ENCODE results near the gene MAGOH.

MAGOH gene

DNA sequence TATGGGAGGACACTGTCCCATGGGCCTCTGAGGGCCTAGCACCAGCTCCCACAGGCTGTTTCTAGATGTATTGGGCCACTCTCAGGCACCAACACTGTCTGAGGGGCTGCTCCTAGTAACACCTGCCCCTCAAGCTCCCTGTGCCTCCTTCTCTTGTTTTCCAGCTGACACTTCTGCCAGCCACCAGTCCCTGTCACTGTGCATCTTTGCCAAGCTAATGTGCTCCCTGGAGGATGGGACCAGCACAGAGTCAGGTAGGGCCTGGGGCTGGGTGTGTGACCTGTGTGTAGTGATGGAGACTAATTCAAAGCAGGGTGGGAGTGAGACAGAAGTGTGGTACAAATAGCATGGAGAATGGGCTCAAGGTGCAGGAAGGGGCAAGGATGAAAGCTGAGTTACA lies 29.4 kb upstream of the MAGOH start:
- H3K4me1 ChIP-seq (ENCODE audit: insufficient read depth, low read length) = no peaks in the 10 kb centered on the region
- no peak overlapping the region for H3K27ac ChIP-seq (ENCODE audit: low read depth, low read length)
- peaks cover 97% of the 10 kb centered on the region for H3K36me3 ChIP-seq (ENCODE audit: insufficient read depth, low read length)
- no peaks in the 10 kb centered on the region for H3K27me3 ChIP-seq (ENCODE audit: insufficient read depth, low read length)
- no peak overlapping the region for H3K9ac ChIP-seq (ENCODE audit: low read depth, low read length)
- H3K9me3 ChIP-seq (ENCODE audit: insufficient read depth, low read depth, low read length) = no peaks in the 10 kb centered on the region
- no peak overlapping the region for H3K4me3 ChIP-seq (ENCODE audit: low read length)

- Histone ChIP-seq H3K36me3 (ENCODE audit: insufficient read depth, low read length) (peaks cover 97% of the 10 kb centered on the region), H3K9ac (ENCODE audit: low read depth, low read length) (no peak overlapping the region), H3K27ac (ENCODE audit: low read depth, low read length) (no peak overlapping the region), H3K4me1 (ENCODE audit: insufficient read depth, low read length) (no peaks in the 10 kb centered on the region), H3K27me3 (ENCODE audit: insufficient read depth, low read length) (no peaks in the 10 kb centered on the region), H3K9me3 (ENCODE audit: insufficient read depth, low read depth, low read length) (no peaks in the 10 kb centered on the region), H3K4me3 (ENCODE audit: low read length) (no peak overlapping the region)
These were observed 27.7 kb upstream of the MAGOH start for GRCh38 chr1:53266038-53266437.

DNA sequence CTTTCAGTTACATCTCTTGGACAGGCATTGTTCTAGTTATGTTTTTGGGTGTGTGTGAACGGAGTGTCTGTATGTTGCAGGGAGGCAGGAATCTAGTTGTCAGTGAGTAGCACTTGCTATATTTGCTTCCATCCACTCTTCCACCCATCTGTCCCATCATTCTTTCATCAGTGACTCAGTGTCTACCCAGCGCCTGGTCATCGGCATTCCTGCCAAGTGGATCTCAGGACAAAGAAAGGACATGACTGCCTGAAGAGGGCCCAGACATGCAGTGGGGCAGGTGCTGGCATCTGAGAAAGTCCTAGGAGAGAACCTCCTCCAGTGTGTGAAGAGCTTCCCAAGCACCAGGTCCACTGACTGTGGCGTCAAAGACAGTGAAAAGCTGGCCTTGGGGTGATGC lies 27.3 kb upstream of the MAGOH start:
- peaks cover 97% of the 10 kb centered on the region for H3K36me3 ChIP-seq (ENCODE audit: insufficient read depth, low read length)
- H3K9ac ChIP-seq (ENCODE audit: low read depth, low read length) = no peak overlapping the region
- no peak overlapping the region for H3K4me3 ChIP-seq (ENCODE audit: low read length)
- H3K27me3 ChIP-seq (ENCODE audit: insufficient read depth, low read length) = no peaks in the 10 kb centered on the region
- WGBS = 100% methylated on average over 3 of the region's 4 CpGs
- H3K4me1 ChIP-seq (ENCODE audit: insufficient read depth, low read length) = no peaks in the 10 kb centered on the region
- H3K27ac ChIP-seq (ENCODE audit: low read depth, low read length) = no peak overlapping the region
- H3K9me3 ChIP-seq (ENCODE audit: insufficient read depth, low read depth, low read length) = no peaks in the 10 kb centered on the region

GRCh38 chr1:53264048-53264447 lies 25.7 kb upstream of the MAGOH start:
- H3K4me3 ChIP-seq (ENCODE audit: low read length) = no peak overlapping the region
- H3K36me3 ChIP-seq (ENCODE audit: insufficient read depth, low read length) = peaks cover 98% of the 10 kb centered on the region
- no peaks in the 10 kb centered on the region for H3K4me1 ChIP-seq (ENCODE audit: insufficient read depth, low read length)
- no peaks in the 10 kb centered on the region for H3K9me3 ChIP-seq (ENCODE audit: insufficient read depth, low read depth, low read length)
- H3K27me3 ChIP-seq (ENCODE audit: insufficient read depth, low read length) = no peaks in the 10 kb centered on the region
- WGBS = 95% methylated on average over 11 of the region's 11 CpGs
- no peak overlapping the region for H3K9ac ChIP-seq (ENCODE audit: low read depth, low read length)
- H3K27ac ChIP-seq (ENCODE audit: low read depth, low read length) = no peak overlapping the region

DNA sequence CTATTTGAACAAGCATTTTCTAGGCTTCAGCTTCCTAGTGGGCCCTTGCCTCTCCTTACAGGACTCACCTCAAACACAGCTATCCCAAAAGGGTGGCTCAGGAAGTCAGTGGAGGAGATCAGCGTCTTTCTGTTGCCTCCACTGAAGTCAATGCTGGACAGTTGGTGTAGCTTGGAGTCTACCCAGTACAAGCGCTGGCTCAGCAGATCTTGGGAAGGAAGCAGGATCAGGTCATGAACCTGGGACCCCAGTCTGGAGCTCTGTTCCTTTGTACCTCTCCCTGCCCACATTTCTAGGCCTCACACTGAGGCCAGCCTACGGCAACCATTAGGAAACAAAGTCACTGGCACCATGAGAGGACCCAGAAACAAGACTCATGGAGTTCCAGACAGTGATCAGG lies 23.7 kb upstream of the MAGOH start:
- Histone ChIP-seq H3K36me3 (ENCODE audit: insufficient read depth, low read length) (peaks cover 100% of the 10 kb centered on the region), H3K9me3 (ENCODE audit: insufficient read depth, low read depth, low read length) (no peaks in the 10 kb centered on the region), H3K9ac (ENCODE audit: low read depth, low read length) (no peak overlapping the region), H3K4me3 (ENCODE audit: low read length) (no peak overlapping the region), H3K27ac (ENCODE audit: low read depth, low read length) (no peak overlapping the region), H3K27me3 (ENCODE audit: insufficient read depth, low read length) (no peaks in the 10 kb centered on the region), H3K4me1 (ENCODE audit: insufficient read depth, low read length) (no peaks in the 10 kb centered on the region)
- 96% methylated on average over 3 of the region's 3 CpGs for WGBS

GRCh38 chr1:53260631-53261247 lies 22.4 kb upstream of the MAGOH start:
- Histone ChIP-seq H3K27ac (ENCODE audit: low read depth, low read length) (no peak overlapping the region), H3K36me3 (ENCODE audit: insufficient read depth, low read length) (peaks cover 100% of the 10 kb centered on the region), H3K27me3 (ENCODE audit: insufficient read depth, low read length) (no peaks in the 10 kb centered on the region), H3K9me3 (ENCODE audit: insufficient read depth, low read depth, low read length) (no peaks in the 10 kb centered on the region), H3K9ac (ENCODE audit: low read depth, low read length) (no peak overlapping the region), H3K4me1 (ENCODE audit: insufficient read depth, low read length) (no peaks in the 10 kb centered on the region), H3K4me3 (ENCODE audit: low read length) (no peak overlapping the region)
- 92% methylated on average over 4 of the region's 4 CpGs for WGBS

GRCh38 chr1:53259932-53260331 lies 21.6 kb upstream of the MAGOH start:
- Histone ChIP-seq H3K4me1 (ENCODE audit: insufficient read depth, low read length) (no peaks in the 10 kb centered on the region), H3K27me3 (ENCODE audit: insufficient read depth, low read length) (no peaks in the 10 kb centered on the region), H3K4me3 (ENCODE audit: low read length) (no peak overlapping the region), H3K9ac (ENCODE audit: low read depth, low read length) (no peak overlapping the region), H3K36me3 (ENCODE audit: insufficient read depth, low read length) (peaks cover 100% of the 10 kb centered on the region), H3K9me3 (ENCODE audit: insufficient read depth, low read depth, low read length) (no peaks in the 10 kb centered on the region), H3K27ac (ENCODE audit: low read depth, low read length) (no peak overlapping the region)
- 94% methylated on average over 2 of the region's 2 CpGs for WGBS

DNA sequence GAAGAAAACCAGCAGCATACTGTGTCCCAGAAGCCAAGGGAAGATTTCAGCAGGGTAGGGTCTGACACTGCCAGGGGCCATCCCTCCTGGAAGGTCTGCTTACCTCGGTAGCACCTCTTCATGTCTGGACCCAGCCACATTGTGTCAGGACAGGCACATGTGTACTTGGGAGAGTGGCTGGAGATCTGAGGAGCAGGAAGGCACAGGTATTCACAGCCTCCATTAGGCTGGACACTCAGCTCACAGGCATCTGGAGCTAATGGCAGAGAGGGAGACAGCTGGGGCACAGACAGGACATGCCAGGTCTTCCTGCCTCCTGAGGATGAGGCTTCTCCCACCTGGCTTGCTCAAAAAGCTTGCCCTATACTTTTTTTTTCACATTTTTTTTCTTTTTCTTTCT lies 19.9 kb upstream of the MAGOH start:
- H3K9ac ChIP-seq (ENCODE audit: low read depth, low read length) = no peak overlapping the region
- 91% methylated on average over 1 of the region's 1 CpG for WGBS
- no peaks in the 10 kb centered on the region for H3K9me3 ChIP-seq (ENCODE audit: insufficient read depth, low read depth, low read length)
- no peak overlapping the region for H3K4me3 ChIP-seq (ENCODE audit: low read length)
- no peak overlapping the region for H3K27ac ChIP-seq (ENCODE audit: low read depth, low read length)
- H3K27me3 ChIP-seq (ENCODE audit: insufficient read depth, low read length) = no peaks in the 10 kb centered on the region
- H3K4me1 ChIP-seq (ENCODE audit: insufficient read depth, low read length) = no peaks in the 10 kb centered on the region
- peaks cover 100% of the 10 kb centered on the region for H3K36me3 ChIP-seq (ENCODE audit: insufficient read depth, low read length)

- no peaks in the 10 kb centered on the region for H3K9me3 ChIP-seq (ENCODE audit: insufficient read depth, low read depth, low read length)
- no peaks in the 10 kb centered on the region for H3K27me3 ChIP-seq (ENCODE audit: insufficient read depth, low read length)
- peaks cover 100% of the 10 kb centered on the region for H3K36me3 ChIP-seq (ENCODE audit: insufficient read depth, low read length)
- 93% methylated on average over 5 of the region's 5 CpGs for WGBS
- H3K4me3 ChIP-seq (ENCODE audit: low read length) = no peak overlapping the region
- no peak overlapping the region for H3K27ac ChIP-seq (ENCODE audit: low read depth, low read length)
- H3K9ac ChIP-seq (ENCODE audit: low read depth, low read length) = no peak overlapping the region
- no peaks in the 10 kb centered on the region for H3K4me1 ChIP-seq (ENCODE audit: insufficient read depth, low read length)
These were observed 19.2 kb upstream of the MAGOH start for GRCh38 chr1:53257454-53258081.

GRCh38 chr1:53256511-53257453 lies 18.5 kb upstream of the MAGOH start:
- Histone ChIP-seq H3K9ac (ENCODE audit: low read depth, low read length) (no peak overlapping the region), H3K4me1 (ENCODE audit: insufficient read depth, low read length) (no peaks in the 10 kb centered on the region)
- 95% methylated on average over 11 of the region's 11 CpGs for WGBS

DNA sequence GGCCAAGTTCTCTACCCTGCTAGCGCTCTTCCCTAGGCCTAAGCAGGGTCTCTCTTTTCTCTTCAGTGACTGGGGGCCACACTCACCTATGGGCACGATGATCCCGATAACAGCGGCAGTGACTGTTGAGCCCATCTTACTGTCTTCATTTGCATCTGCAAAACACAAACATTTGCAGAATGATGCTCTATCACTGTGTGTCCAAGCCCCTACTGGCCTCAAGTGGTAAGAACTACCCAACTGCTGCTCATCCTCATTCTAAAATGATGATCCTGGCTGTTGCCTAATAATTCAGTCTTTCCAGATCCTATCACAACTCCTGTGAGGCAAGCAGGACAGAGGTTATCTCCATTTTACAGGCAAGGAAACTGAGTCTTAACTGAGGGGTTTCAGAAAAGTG lies 16.7 kb upstream of the MAGOH start:
- Histone ChIP-seq H3K9ac (ENCODE audit: low read depth, low read length) (no peak overlapping the region), H3K36me3 (ENCODE audit: insufficient read depth, low read length) (peaks cover 97% of the 10 kb centered on the region), H3K27ac (ENCODE audit: low read depth, low read length) (no peak overlapping the region), H3K9me3 (ENCODE audit: insufficient read depth, low read depth, low read length) (no peaks in the 10 kb centered on the region), H3K27me3 (ENCODE audit: insufficient read depth, low read length) (no peaks in the 10 kb centered on the region), H3K4me3 (ENCODE audit: low read length) (no peak overlapping the region), H3K4me1 (ENCODE audit: insufficient read depth, low read length) (no peaks in the 10 kb centered on the region)
- WGBS = 97% methylated on average over 4 of the region's 4 CpGs

More at GRCh38 chr1:53256511-53257453, 18.5 kb upstream of the MAGOH start:
- Histone ChIP-seq H3K27ac (ENCODE audit: low read depth, low read length) (no peak overlapping the region), H3K27me3 (ENCODE audit: insufficient read depth, low read length) (no peaks in the 10 kb centered on the region), H3K9me3 (ENCODE audit: insufficient read depth, low read depth, low read length) (no peaks in the 10 kb centered on the region), H3K36me3 (ENCODE audit: insufficient read depth, low read length) (peaks cover 99% of the 10 kb centered on the region), H3K4me3 (ENCODE audit: low read length) (no peak overlapping the region)

All from HUES64 (cell line).